Cardiac muscle cell (in vitro differentiated cells and primary cell): ENCODE results near the gene TCAF2. TPM values are rescaled to one million over a fixed set of nuclear protein-coding genes. Genes with fewer than 3 reads are reported as not detected.
"Not testable (repeated sequence)": the region's sequence is repeated elsewhere in the genome, so short reads cannot be mapped to it uniquely, and the experiment has no call there.

Experiments used
- DNase-seq, 2 donors: peaks; one replicate each; pipeline versions ENCODE4 v3.0.0 to v3.0.0-alpha.2; 2010 to 2017; ENCODE audit warnings: low read depth in 1 of 2, low spot score in 1 of 2
- H3K27ac ChIP-seq: fragments of 200-600 bp; sonication (generic); 2 replicates; pipeline ENCODE4 v1.5.1; 2016
- H3K27me3 ChIP-seq: fragments of 200-600 bp; sonication (generic); 2 replicates; pipeline ENCODE4 v1.6.0; 2016; ENCODE audit warnings: control low read depth
- H3K36me3 ChIP-seq: fragments of 200-600 bp; sonication (generic); 2 replicates; pipeline ENCODE4 v1.5.1; 2016; ENCODE audit warnings: control low read depth
- H3K4me1 ChIP-seq: fragments of 200-600 bp; sonication (generic); 2 replicates; pipeline ENCODE4 v1.8.1; 2017; ENCODE audit warnings: low read depth, mild to moderate bottlenecking, mixed run types
- H3K4me3 ChIP-seq: fragments of 200-600 bp; sonication (generic); 2 replicates; pipeline ENCODE4 v1.5.1; 2016; ENCODE audit warnings: mild to moderate bottlenecking
- H3K9me3 ChIP-seq: fragments of 200-600 bp; sonication (generic); 2 replicates; pipeline ENCODE4 v1.5.1; 2017; ENCODE audit warnings: low read depth, mild to moderate bottlenecking, control low read depth
- polyA plus RNA-seq: library from polyadenylated mRNA; unstranded; fragments of >200 nt; fragmentation: Nextera tagmentation; extraction: Ambion mirVana; gene quantifications from 2 replicates; pipeline ENCODE4 v1.2.1, GENCODE V29; 2016
- total RNA-seq: library from RNA; depleted of rRNA; stranded (reverse); fragments of >200 nt; gene quantifications from 2 replicates; pipeline ENCODE4 v1.2.3, GENCODE V29; 2016

Gene TCAF2
- total RNA-seq (0.21 and 1.6 TPM in 2 replicates), polyA plus RNA-seq (0.17 and 0.67 TPM in 2 replicates)

- H3K9me3 ChIP-seq, H3K27ac ChIP-seq, H3K4me3 ChIP-seq, H3K36me3 ChIP-seq, H3K27me3 ChIP-seq, H3K4me1 ChIP-seq, DNase-seq: not testable (repeated sequence)
These were observed at the start of gene TCAF2 for GRCh38 chr7:143620646-143621045. Gene TCAF2 (plus strand): TSS chr7:143620974.

- not testable (repeated sequence) for H3K36me3 ChIP-seq, DNase-seq, H3K27me3 ChIP-seq, H3K9me3 ChIP-seq, H3K27ac ChIP-seq, H3K4me1 ChIP-seq, H3K4me3 ChIP-seq
These were observed 49.3 kb upstream of the TCAF2 start, which contains the start of gene CTAGE15 for GRCh38 chr7:143571501-143571900. Gene CTAGE15 (plus strand): TSS chr7:143571801. CDS start chr7:143571818, 17 bp downstream.

- DNase-seq, H3K4me1 ChIP-seq, H3K27ac ChIP-seq, H3K36me3 ChIP-seq, H3K4me3 ChIP-seq, H3K27me3 ChIP-seq, H3K9me3 ChIP-seq: not testable (repeated sequence)
These were observed 32.6 kb upstream of the TCAF2 start for GRCh38 chr7:143588183-143588582.

GRCh38 chr7:143589897-143590296 is 30.9 kb upstream of the TCAF2 start:
- DNase-seq, H3K27ac ChIP-seq, H3K27me3 ChIP-seq, H3K4me1 ChIP-seq, H3K36me3 ChIP-seq, H3K9me3 ChIP-seq, H3K4me3 ChIP-seq: not testable (repeated sequence)

- not testable (repeated sequence) for H3K4me1 ChIP-seq, H3K4me3 ChIP-seq, H3K36me3 ChIP-seq, H3K27me3 ChIP-seq, H3K9me3 ChIP-seq, DNase-seq, H3K27ac ChIP-seq
These were observed 22.7 kb upstream of the TCAF2 start for GRCh38 chr7:143598086-143598485.

- H3K9me3 ChIP-seq, H3K4me1 ChIP-seq, H3K4me3 ChIP-seq, H3K27ac ChIP-seq, H3K27me3 ChIP-seq, H3K36me3 ChIP-seq, DNase-seq: not testable (repeated sequence)
These were observed 17.2 kb upstream of the TCAF2 start for GRCh38 chr7:143603549-143603948.

- not testable (repeated sequence) for H3K27ac ChIP-seq, H3K27me3 ChIP-seq, H3K36me3 ChIP-seq, H3K4me3 ChIP-seq, DNase-seq, H3K4me1 ChIP-seq, H3K9me3 ChIP-seq
These were observed 14.7 kb upstream of the TCAF2 start for GRCh38 chr7:143606088-143606487.

GRCh38 chr7:143615545-143615944 is 5.2 kb upstream of the TCAF2 start:
- not testable (repeated sequence) for H3K4me1 ChIP-seq, H3K9me3 ChIP-seq, H3K27me3 ChIP-seq, DNase-seq, H3K27ac ChIP-seq, H3K36me3 ChIP-seq, H3K4me3 ChIP-seq

- not testable (repeated sequence) for H3K9me3 ChIP-seq, DNase-seq, H3K36me3 ChIP-seq, H3K4me1 ChIP-seq, H3K4me3 ChIP-seq, H3K27me3 ChIP-seq, H3K27ac ChIP-seq
These were observed 3.6 kb upstream of the TCAF2 start for GRCh38 chr7:143617204-143617603.

- not testable (repeated sequence) for H3K36me3 ChIP-seq
These were observed 716 bp upstream of the TCAF2 start for GRCh38 chr7:143620058-143620457.

GRCh38 chr7:143621175-143621574 is 401 bp downstream of the TCAF2 start:
- H3K4me3 ChIP-seq, H3K4me1 ChIP-seq, H3K36me3 ChIP-seq, DNase-seq, H3K27me3 ChIP-seq, H3K9me3 ChIP-seq, H3K27ac ChIP-seq: not testable (repeated sequence)

More at GRCh38 chr7:143620058-143620457, 716 bp upstream of the TCAF2 start:
- DNase-seq, H3K27me3 ChIP-seq, H3K9me3 ChIP-seq, H3K4me1 ChIP-seq, H3K4me3 ChIP-seq, H3K27ac ChIP-seq: not testable (repeated sequence)

- not testable (repeated sequence) for H3K36me3 ChIP-seq, H3K27ac ChIP-seq, H3K27me3 ChIP-seq, H3K4me3 ChIP-seq, H3K4me1 ChIP-seq, DNase-seq, H3K9me3 ChIP-seq
These were observed 1.4 kb downstream of the TCAF2 start for GRCh38 chr7:143622130-143622529.

GRCh38 chr7:143630653-143631052 is 9.9 kb downstream of the TCAF2 start:
- H3K27ac ChIP-seq, H3K9me3 ChIP-seq, DNase-seq, H3K27me3 ChIP-seq, H3K4me3 ChIP-seq, H3K36me3 ChIP-seq, H3K4me1 ChIP-seq: not testable (repeated sequence)

- H3K4me3 ChIP-seq, H3K36me3 ChIP-seq, H3K27me3 ChIP-seq, H3K4me1 ChIP-seq, DNase-seq, H3K9me3 ChIP-seq, H3K27ac ChIP-seq: not testable (repeated sequence)
These were observed 11.7 kb downstream of the TCAF2 start for GRCh38 chr7:143632506-143632905.

- H3K36me3 ChIP-seq, DNase-seq, H3K4me3 ChIP-seq, H3K4me1 ChIP-seq, H3K9me3 ChIP-seq, H3K27me3 ChIP-seq, H3K27ac ChIP-seq: not testable (repeated sequence)
These were observed 12.3 kb downstream of the TCAF2 start for GRCh38 chr7:143633013-143633618.
